Stimulated activated CD4-positive, alpha-beta T cell treated with anti-CD3 and anti-CD28 coated beads, Interleukin-4, amount 100 ng/mL, for 24 hours (primary cell): ENCODE data around the gene CDK6.
A peak's percentile ranks its signal among the peaks of the same experiment; 100 is the strongest.
"Not testable (repeated sequence)": the region's sequence is repeated elsewhere in the genome, so short reads cannot be mapped to it uniquely, and the experiment has no call there.

ENCODE experiments used
- DNase-seq: peaks from one replicate; pipeline ENCODE4 v3.0.0-alpha.2; 2020

Gene CDK6

DNA sequence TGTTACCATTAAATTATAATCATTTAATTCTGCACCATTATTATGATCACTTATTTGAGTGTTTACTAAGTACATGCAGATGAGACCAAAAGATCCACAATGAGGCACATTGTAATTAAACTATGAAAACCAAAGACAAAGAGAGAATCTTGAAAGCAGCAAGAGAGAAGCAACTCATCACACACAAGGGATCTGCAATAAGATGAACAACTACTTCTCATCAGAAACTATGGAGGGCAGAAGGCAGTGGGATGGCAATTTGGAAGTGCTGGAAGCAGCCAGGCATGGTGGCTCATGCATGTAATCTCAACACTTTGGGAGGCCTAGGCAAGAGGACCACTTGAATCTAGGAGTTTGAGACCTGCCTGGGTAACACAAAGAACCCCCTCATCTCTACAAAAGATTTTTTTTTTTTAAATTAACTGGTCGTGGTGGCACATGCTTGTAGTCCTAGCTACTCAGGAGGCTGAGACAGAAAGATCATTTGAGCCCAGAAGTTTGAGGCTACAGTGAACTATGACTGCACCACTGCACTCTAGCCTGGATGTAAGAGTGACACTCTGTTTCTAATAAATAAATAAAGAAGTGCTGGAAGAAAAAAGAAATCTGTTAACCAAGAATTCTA lies 47.7 kb downstream of the CDK6 start:
- no peak for DNase-seq

DNA sequence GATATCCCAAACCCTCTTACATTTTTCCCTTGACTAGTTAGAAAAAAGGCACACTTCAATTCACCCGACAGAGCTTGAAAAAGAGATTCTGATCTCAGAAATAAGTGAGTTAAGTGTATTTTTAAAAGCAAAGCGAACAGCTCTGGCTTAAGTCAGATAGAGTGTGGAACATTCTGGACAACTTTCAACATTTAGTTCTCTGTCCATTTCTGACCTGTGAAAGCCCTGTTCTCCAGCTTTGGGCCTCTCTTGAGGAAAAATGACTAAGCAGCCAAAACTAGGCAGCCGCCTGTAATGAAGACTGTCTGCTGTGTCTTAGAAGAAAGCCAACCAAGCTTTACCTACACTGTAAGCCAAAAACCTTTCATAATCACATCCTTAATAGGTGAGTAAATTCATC lies 50.5 kb downstream of the CDK6 start:
- DNase-seq = no peak

DNA sequence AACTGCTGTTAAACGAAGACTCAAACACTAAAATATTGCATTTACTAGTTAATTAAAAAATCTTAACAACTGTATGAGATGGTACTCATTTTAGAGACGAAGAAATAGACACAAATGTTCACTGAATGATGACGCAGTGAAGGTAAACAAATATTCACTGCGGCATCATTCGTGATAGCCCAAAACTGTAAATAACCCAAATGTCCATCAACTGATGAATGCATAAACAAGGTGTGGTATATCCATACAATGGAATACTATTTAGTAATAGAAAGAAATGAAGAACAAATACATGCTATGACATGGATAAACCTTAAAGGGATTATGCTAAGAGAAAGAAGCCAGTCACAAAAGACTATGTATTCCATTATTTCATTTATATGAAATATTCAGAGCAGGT lies 51.4 kb downstream of the CDK6 start:
- DNase-seq = no peak

DNA sequence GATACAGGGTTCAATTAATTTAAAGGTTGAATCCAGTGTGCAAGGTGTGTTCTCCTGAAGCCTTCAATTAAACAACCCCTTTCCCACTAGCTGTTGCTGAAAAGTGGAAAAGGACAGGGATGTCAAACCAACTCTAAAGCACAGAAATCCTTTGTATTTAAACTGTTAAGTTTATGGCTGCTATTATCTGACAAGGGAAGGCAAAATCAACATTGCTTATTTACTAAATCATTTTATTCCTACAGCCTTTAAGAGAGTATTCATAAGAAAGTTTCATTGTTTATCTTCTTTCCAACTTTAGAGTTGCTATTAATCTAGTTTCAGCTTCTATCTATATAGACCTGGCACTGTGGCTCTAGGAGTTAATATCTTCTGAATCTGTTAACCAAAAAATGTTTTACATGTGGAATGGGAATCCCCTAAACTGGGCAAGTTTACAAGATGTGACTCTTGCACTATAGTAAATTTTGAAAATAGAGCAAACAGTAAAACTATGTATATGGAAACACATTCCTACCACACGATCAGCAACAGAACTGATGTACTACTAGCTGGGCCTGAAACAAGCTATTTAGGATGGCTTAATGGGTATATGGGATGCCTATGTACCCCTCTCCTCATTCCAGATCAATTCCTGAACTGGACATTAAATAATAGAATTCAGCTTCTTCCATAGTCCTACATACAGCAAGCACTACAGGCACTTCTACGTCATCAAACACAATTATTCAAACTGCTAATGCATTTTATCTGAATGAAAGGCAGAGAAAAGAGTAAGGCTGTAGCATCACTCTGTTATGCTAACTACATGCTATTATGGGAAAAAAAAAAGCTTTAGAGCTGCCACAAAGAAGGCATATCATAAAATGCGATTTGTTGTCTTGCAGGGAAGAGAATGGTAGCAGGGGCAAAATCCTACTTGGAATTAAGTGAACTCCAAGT lies 52.8 kb downstream of the CDK6 start:
- no peak for DNase-seq

DNA sequence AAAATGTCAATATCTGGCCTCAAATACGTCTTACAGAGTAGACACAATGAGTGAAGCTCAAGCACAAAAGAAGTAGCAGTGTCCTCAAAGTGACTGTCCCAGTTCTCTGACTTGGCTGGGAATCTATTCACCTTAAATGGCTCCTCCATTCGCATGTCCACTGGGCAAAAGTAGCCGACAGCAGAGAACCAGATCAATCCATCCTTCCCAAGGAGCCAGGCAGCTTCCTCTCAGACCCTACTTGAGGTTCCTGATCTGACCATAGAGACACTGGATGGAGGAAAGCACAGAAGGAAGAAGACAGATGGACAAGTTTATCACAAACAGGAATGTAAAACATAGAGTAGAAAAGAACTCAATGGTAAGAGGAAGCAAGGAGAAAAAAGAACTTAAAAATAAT lies 53.5 kb downstream of the CDK6 start:
- no peak for DNase-seq

DNA sequence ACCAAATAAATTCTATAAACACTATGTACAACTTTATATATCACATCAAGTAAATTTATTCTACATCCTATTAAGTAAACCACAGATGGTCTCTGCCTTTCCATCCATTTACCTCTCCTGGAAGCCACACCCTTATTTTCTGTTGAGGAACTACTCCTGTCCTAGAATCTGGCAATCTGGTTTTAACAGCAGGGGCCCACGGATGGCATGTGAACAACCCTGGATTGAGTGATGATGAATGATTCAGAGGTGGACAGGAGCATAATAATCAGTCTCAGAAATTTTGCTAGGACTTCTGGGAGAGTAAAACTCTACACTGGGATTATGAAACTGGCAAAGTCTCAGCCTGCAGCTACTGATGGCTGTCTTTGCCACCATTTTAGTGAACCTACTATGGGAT lies 54.1 kb downstream of the CDK6 start:
- DNase-seq = no peak

DNA sequence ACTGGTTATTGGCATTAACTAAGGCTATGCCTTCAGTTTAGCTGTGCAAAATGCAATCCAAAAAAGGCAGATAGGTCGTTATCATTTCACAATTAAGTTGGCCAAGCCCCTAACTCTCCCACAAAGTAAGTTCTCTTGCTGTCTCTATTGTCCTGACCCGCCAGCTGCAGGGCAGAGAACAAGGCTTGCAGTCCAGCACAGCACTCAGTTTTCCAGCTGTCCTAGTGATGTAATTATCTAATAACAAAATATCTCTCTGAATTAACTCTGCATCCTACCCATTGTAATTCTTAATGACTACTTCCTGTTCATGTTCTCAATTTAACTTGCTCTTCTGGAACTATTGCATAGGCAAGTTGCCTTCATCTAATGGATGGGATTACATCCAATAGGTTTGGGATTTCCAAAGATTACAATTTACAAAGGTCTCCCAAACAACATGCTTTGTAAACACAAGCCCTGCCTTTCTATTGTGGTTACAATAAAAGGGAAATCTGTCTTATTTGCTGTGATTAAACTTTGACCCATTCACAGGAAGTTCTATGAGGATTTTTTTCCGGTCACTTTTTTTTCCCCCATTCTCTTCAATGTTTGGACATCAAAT lies 55.2 kb downstream of the CDK6 start:
- DNase-seq = no peak

DNA sequence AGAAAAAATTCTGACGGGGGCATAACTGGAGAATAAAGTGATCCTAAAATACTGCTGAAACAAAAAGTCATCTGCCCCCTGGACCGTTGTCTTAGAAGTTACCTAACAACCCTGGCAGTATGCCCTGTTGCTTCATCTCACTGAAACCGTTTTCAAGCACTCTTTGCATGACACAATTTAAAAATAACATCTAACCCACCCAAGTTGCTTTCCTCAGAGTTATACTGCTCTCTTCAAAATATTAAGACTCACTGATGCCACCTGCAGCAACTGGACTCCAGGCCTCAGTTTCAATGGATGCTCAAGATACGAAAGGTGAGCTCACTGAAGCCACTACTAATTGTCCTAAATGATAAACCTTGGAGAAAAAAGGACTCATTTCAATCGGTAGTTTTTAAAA lies 57.4 kb downstream of the CDK6 start:
- DNase-seq = no peak

DNA sequence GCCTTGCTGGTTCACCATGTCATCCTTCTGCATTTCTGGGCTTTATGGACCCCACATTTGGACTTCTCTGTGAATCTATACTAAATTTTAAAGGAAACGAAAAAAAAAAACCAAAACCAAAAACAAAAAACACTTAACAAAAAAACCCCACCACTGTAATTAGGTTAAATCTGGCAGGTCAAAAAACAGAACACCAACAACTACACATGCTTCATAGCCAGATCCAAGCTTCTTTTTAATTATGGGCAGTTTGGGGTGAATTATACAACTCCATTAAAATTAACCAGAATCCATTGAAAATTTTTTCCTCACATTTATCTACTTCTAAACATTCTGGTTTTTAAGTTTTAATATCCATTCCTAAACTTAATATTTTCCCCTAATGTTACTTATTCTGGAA lies 58.4 kb downstream of the CDK6 start:
- no peak for DNase-seq

DNA sequence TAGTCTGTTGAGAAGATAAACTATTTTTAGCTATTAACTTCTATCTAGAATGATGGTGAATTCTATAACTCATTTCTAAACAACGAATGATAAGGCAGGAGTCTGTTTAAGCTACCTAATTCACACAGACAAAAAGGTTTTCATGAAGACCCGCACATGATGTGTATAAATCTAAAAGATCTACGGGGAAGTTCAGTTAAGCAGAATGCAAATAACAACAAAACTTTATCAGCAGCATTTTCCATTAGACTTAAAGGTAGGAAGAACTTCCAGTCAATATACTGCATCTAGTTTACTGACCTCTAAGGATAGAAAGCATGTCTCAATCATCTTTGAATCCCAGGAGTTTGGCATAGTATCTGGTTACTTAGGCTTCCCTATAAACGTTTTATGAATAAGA lies 62.6 kb downstream of the CDK6 start:
- no peak for DNase-seq

DNA sequence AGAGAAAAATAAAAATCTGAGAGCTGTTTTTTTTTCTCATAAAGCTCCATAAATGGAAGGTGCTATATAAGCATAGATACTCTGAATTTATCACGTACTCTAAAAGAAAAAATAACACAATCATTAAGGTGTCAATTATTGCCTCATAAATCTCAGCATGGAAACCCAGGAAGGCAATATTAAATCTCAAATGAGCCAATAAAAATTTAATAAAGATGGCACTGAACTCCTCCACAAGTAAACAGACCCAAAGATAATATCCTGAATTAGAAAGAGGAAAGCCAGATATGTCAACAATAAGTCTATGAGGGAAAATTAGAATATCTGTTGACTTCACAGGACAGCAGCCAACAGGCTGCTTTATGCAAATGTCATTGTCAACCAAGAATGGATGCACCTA lies 66.5 kb downstream of the CDK6 start:
- DNase-seq = no peak

DNA sequence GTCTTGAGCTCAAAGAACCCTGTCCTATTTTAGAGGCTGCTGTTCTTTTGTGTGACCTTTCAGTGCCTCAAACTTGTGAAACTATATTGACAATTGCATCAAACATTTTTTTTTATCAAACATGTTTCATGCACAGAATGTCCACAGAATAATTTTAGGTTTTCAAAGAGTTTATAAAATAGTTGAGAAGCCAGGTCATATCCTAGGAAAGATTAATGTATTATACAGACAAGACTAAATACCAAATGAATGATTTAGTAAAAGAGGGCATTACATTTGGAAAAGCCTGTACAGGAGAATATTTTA lies 67.0 kb downstream of the CDK6 start:
- DNase-seq = no peak

DNA sequence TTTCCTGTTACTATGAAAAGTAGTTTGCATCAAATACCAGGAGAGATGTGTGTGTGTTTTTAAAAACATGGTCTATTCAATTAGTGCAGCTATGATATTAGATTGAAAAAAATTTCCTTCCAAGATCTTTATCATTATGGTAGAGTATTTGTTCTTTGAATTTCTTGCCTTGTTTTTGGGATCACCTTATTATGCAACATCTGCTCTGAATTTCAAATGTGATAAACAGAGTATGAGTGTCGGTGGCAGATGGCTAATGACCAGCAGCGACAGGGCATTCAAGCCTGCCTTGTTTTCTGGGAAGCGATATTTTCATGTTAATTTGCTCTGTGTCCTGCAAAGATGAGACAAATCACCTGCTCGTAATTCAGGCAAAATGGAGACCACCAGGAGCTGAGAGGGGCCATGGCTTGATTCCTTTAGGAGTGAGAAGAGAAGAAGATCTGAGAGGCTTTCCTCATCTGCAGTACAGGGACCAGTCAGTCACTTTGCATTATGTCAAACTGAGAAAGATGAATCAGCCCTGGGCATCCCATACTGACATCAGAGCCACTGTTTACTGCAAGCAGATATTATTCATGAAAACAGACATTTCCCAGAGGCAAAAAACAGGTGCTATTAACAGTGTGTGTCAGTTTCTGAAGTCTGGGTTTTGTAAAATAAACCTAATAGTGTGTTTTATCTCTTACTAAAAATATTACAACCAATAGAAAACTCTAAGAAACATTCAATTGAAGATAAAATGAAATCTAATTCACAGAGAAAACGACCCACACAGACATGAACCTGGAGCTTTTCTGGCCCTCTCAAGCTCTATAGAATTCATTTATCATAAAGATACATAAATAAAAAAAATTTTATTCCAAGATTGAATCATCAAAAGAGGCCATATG lies 67.6 kb downstream of the CDK6 start:
- peak; percentile 65 for DNase-seq

DNA sequence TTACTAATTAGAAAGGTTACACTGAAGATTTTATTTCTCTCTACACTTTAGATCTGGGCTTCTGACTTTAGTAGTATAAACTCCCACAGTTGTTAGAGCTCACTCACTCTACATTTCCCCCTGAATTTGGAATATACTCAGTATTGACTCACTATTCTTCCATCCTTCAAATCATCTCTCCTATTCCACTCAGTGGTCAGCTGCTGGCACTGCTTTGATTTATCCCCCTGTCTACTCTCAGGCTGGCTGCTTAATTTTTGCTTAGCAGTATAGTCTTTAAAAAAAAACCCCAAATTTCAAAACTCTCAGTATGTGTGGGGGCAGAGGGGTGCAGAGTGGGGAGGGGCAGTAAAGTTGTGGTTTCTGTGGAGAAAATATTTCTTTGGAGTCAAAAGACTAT lies 68.9 kb downstream of the CDK6 start:
- no peak for DNase-seq

DNA sequence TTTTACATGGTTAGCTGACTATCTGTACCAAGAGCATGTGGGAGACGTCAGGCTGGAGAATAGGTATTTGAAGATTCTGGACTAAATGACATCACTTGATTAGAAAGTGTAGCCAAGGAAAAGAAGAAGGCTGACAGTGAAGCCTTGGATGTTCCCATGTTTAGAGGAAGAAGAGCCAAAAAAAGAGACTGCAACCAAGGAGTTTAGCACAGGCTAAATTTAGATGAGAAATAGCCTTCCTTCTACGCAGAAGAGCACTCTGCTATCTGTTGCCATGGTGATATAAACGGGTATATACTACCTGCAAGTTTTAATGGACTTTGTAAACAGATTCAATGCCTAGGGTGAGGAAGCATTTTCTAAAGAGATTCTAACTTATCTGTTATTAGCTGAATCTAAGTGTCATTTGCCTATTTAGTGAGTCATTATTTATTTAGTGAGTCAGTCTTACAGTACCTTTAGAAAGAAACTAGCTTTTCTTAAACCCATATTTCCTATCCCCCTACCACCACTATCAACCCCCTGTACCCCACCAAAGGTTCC lies 69.8 kb downstream of the CDK6 start:
- no peak for DNase-seq

DNA sequence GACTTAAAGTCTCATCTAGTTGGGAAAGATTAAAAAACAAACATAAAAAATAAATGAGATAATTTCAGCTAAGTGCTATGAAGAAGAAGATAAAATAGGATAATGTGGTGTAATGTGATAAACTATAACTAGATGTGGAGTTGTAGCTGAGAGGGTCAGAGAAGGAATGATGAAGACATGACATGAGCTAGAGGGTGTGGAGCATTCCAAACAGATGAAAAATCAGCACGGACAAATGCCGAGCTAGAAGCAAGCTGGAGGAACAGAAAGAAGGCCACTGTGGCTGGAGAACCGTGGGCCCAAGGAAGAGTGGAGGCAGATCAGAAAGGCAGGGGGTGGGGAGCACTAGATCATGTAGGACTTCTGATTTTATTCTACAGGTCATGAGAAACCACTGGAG lies 70.6 kb downstream of the CDK6 start:
- no peak for DNase-seq

DNA sequence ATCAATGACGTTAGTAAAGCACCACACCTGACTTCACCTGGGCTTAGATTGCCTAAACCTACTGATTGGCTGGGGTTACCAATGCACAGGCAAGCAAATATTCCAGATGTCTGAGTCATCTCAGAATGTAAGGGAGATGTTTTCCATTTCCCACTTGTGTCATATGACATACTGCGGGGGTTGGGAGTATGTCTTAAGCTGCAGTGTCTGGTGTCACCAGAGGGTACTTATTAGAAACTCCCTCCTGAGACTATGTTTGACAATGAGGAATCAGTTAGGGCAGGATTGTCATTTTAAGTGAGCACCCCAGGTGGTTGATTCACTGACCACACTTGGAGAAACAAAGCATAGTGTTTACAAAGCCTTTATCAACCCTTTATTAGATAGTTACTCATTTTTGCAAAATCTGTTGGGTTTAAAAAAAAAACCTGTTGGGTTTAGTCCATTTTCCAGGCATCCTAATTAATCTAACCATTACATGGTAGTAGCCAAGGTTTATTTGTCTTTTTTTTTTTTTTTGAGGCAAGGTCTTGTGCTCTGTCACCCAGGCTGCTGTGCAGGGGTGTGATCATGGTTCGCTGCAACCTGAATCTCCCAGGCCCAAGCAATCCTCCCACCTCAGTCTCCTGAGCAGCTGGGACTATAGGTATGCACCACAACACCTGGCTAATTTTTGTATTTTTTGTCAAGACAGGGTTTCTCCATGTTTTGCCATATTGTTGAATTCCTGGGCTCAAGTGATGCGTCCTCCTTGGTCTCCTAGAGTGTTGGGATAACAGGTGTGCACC lies 72.5 kb downstream of the CDK6 start:
- DNase-seq = no peak

DNA sequence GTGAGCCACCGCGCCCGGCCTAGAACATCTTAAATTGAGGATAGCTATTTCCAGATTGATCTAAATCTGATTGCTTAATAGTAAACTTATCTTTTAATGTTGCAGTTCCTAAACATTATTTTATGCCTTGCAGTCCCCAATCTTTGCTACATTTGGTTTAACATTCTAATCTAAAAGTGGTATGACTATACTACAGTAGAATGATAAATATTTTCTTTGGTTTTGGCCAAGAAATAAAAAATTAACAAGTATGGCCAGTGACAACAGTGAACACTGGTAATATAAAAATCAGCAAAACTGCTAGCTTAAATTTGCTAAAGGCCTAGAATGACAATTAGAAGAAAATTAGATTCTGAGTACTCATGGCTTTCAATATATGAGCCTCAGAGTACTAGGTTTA lies 73.5 kb downstream of the CDK6 start:
- DNase-seq = no peak

DNA sequence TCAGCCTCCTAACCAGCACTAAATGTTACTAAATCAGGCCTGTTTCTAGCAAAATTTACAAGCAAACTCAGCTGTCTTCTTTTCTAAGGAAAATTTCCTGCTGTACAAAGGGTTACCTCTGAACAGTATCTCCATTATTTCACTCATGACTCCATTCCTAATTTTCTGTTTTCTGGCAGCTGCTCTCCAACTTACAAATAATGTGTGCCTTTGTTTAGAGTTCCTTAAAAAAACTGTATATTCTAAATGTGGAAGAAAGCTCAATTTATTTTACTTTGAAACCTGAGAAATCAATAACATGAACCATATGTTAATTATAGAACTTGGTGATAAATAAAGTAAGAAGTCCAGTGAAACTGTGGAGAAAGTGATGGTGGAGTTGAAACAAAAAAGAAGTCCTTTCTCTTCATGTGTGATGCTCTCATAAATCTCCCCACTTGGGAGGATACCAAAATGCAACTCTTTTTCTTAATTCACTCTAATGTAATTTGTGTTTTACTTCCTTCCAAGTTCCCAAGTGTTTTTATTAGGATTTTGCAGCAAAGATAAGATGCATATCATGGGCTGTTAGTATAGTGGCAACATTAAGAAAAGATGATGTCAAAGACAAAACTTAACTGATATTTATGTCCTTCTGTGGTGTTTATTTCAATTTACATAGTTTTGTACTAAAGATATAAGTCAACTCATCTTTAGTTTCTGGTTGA lies 74.8 kb downstream of the CDK6 start:
- no peak for DNase-seq

DNA sequence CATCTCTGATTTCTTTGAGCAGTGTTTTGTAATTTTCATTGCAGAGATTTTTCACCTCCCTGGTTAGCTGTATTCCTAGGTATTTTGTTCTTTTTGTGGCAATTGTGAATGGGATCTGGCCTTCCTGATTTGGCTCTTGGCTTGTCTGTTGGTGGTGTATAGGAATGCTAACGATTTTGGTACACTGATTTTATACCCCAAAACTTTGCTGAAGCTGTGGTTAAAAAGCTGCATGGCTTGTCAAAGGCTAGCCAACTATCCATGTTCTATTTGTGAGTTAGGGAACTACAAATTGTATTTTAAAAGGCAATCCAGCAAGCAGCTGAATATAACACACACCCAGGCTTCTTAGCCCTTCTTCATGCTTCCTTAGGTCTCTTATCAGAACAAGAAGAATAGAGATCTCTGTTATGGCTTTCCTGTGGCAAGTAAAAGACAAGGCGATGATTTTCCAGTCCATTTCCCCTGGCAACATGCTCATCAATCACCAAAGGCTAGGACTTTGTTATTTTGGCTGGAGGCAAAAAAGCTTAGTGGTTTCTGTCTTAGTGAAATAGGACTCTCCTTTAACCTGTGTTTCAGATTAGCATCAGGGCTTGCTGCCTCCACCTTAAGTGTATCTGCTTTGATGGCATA lies 77.5 kb downstream of the CDK6 start:
- no peak for DNase-seq

DNA sequence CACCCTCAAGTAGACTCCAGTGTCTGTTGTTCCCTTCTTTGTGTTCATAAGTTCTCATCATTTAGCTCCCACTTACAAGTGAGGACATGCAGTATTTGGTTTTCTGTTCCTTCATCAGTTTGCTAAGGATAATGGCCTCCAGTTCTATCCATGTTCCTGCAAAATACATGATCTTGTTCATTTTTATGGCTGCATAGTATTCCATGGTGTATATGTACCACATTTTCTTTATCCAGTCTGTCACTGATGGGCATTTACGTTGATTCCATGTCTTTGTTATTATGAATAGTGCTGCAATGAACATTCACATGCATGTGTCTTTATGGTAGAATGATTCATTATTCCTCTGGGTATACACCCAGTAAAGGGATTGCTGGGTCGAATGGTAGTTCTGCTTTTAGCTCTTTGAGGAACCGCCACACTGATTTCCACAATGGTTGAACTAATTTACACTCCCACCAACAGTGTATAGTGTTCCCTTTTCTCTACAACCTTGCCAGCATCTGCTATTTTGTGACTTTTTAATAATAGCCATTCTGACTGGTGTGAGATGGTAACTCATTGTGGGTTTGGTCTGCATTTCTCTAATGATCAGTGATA lies 79.0 kb downstream of the CDK6 start:
- DNase-seq = not testable (repeated sequence)
